Activated CD4-positive, alpha-beta T cell treated with anti-CD3 and anti-CD28 coated beads for 36 hours (primary cell): Measurements from ENCODE around the gene TCERG1L. TPM values are rescaled to one million over a fixed set of nuclear protein-coding genes. Genes with fewer than 3 reads are reported as not detected.

Experiments
- ATAC-seq: fragments of 200-7000 bp; cut with Tn5 transposase; one replicate; pipeline ENCODE4 v1.10.0; 2021; ENCODE audit warnings: mild to moderate bottlenecking, moderate library complexity
- CTCF ChIA-PET: fragments of 350-600 bp; sonication (Branson Sonifier 250); formaldehyde crosslinking; loops from one replicate; lab custom pipeline; 2021; ENCODE audit warnings: antibody characterized with exemption; lab: Charles Lee
- POLR2A ChIA-PET: fragments of 350-600 bp; sonication (Branson Sonifier 250); formaldehyde crosslinking; loops from one replicate; lab custom pipeline; 2021; ENCODE audit warnings: antibody characterized with exemption, inconsistent platforms; lab: Charles Lee
- DNase-seq: peaks from one replicate; pipeline ENCODE4 v3.0.0-alpha.2; 2020
- H3K27ac Mint-ChIP-seq: one replicate; pipeline ENCODE4 v1.8.0; 2021; ENCODE audit warnings: mixed read lengths
- H3K27me3 Mint-ChIP-seq: one replicate; pipeline ENCODE4 v1.8.0; 2021; ENCODE audit warnings: mixed read lengths
- H3K36me3 Mint-ChIP-seq: one replicate; pipeline ENCODE4 v1.8.0; 2021; ENCODE audit warnings: low read depth, mixed read lengths
- H3K4me1 Mint-ChIP-seq: one replicate; pipeline ENCODE4 v1.8.0; 2021; ENCODE audit warnings: mixed read lengths
- H3K4me3 Mint-ChIP-seq: one replicate; pipeline ENCODE4 v1.8.0; 2021; ENCODE audit warnings: mild to moderate bottlenecking, moderate library complexity, mixed read lengths
- H3K9me3 Mint-ChIP-seq: one replicate; pipeline ENCODE4 v1.8.0; 2021; ENCODE audit warnings: low read depth, mixed read lengths
- intact Hi-C, 2 experiments: fragments of 100-400 bp; cut with DNase I in 1 of 2; cut with micrococcal nuclease in 1 of 2; formaldehyde crosslinking; loops; one replicate each; pipeline versions ENCODE4 v1.14.2 to v1.15.1; 2022 to 2024; cut with DNase I, micrococcal nuclease
- total RNA-seq, 2 experiments: library from RNA; stranded (reverse); gene quantifications; one replicate each; pipeline ENCODE4 v1.2.3, GENCODE V29; 2021

TCERG1L gene
- total RNA-seq, 2 experiments from 2014 or later = 0.05 to 0.21 TPM

DNA sequence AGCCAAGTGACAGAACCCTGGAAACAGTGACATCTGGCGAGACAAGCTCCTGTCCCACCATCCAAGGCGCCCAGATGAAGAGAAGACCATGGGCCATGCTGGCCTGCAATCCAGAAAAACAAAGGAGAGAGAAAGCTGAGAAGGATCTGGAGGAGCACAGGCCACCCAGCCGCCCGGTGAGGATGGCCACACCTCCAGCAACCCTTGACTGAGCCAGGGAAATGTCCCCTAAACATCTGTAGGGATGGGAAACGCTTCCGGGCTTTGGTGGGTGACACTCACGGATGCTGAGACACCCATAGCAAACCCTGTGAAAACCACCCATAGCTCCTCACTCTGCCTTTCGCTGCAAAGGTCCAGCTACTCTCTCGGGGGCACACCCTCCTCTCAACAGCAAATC lies 32.0 kb downstream of the TCERG1L start:
- no peak overlapping the region for H3K4me3 Mint-ChIP-seq
- intact Hi-C loops = no loop called here
- POLR2A ChIA-PET = no interaction called here
- H3K27me3 Mint-ChIP-seq = no peaks in the 10 kb centered on the region
- DNase-seq (no peak), ATAC-seq (no peak)
- no peaks in the 10 kb centered on the region for H3K4me1 Mint-ChIP-seq
- CTCF ChIA-PET = no interaction called here
- no peaks in the 10 kb centered on the region for H3K36me3 Mint-ChIP-seq
- no peaks in the 10 kb centered on the region for H3K9me3 Mint-ChIP-seq
- no peak overlapping the region for H3K27ac Mint-ChIP-seq

- Mint-ChIP-seq H3K36me3 (no peaks in the 10 kb centered on the region), H3K27ac (no peak overlapping the region), H3K27me3 (no peaks in the 10 kb centered on the region), H3K4me1 (no peaks in the 10 kb centered on the region), H3K9me3 (no peaks in the 10 kb centered on the region), H3K4me3 (no peak overlapping the region)
- intact Hi-C loops = no loop called here
- DNase-seq (no peak), ATAC-seq (no peak)
- ChIA-PET POLR2A (no interaction called here), CTCF (no interaction called here)
These were observed 33.6 kb downstream of the TCERG1L start for GRCh38 chr10:131277969-131278368.

DNA sequence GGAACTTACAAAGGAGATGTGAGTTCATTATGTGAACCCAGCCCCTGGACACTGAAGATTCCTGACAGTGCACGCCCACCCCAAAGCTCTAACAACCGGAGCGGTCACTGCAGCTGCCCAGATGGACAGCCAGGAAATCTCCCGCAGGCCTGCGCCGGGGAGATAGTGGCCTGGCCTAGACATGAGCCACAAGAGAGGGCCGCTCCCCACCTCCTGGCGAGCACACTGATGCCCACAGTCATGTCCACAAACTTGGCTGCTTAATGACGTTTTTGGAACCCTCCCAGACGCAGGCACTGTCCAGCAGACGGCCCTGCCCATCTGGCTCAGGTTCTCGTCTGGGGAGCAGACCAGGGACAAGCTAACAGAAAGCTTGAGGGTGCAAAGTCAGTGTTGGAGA lies 34.2 kb downstream of the TCERG1L start:
- ATAC-seq (no peak), DNase-seq (no peak)
- intact Hi-C loops = no loop called here
- CTCF ChIA-PET = no interaction called here
- Mint-ChIP-seq H3K36me3 (no peaks in the 10 kb centered on the region), H3K4me1 (no peaks in the 10 kb centered on the region), H3K4me3 (no peak overlapping the region), H3K27ac (no peak overlapping the region), H3K27me3 (no peaks in the 10 kb centered on the region), H3K9me3 (no peaks in the 10 kb centered on the region)
- POLR2A ChIA-PET = no interaction called here

- no peak overlapping the region for H3K27ac Mint-ChIP-seq
- CTCF ChIA-PET = interaction anchor here (0.7 to 0.9 kb wide), 2 partner anchors 9 to 10 kb away, joined by 3 read pairs; no protein-coding TSS in a partner anchor
- H3K27me3 Mint-ChIP-seq = no peaks in the 10 kb centered on the region
- no peak overlapping the region for H3K4me3 Mint-ChIP-seq
- intact Hi-C loops = no loop called here
- H3K9me3 Mint-ChIP-seq = no peaks in the 10 kb centered on the region
- POLR2A ChIA-PET = no interaction called here
- DNase-seq (no peak), ATAC-seq (no peak)
- H3K36me3 Mint-ChIP-seq = no peaks in the 10 kb centered on the region
- H3K4me1 Mint-ChIP-seq = no peaks in the 10 kb centered on the region
These were observed 35.8 kb downstream of the TCERG1L start for GRCh38 chr10:131275691-131276090.

GRCh38 chr10:131274883-131275282 lies 36.6 kb downstream of the TCERG1L start:
- intact Hi-C loops = no loop called here
- H3K36me3 Mint-ChIP-seq = no peaks in the 10 kb centered on the region
- no peaks in the 10 kb centered on the region for H3K27me3 Mint-ChIP-seq
- H3K4me1 Mint-ChIP-seq = no peaks in the 10 kb centered on the region
- ATAC-seq (no peak), DNase-seq (no peak)
- ChIA-PET POLR2A (no interaction called here), CTCF (interaction anchor here (0.9 kb wide), 1 partner anchor 9 kb away, joined by 3 read pairs; no protein-coding TSS in a partner anchor)
- H3K9me3 Mint-ChIP-seq = no peaks in the 10 kb centered on the region
- H3K4me3 Mint-ChIP-seq = no peak overlapping the region
- H3K27ac Mint-ChIP-seq = no peak overlapping the region

GRCh38 chr10:131274133-131274880 lies 37.2 kb downstream of the TCERG1L start:
- no peak overlapping the region for H3K27ac Mint-ChIP-seq

GRCh38 chr10:131273476-131273875 lies 38.0 kb downstream of the TCERG1L start:
- CTCF ChIA-PET = no interaction called here
- ATAC-seq (no peak), DNase-seq (no peak)
- Mint-ChIP-seq H3K4me3 (no peak overlapping the region), H3K27me3 (no peaks in the 10 kb centered on the region), H3K27ac (no peak overlapping the region), H3K36me3 (no peaks in the 10 kb centered on the region), H3K4me1 (no peaks in the 10 kb centered on the region), H3K9me3 (no peaks in the 10 kb centered on the region)
- intact Hi-C loops = no loop called here
- POLR2A ChIA-PET = no interaction called here

More at GRCh38 chr10:131274133-131274880, 37.2 kb downstream of the TCERG1L start:
- H3K4me1 Mint-ChIP-seq = no peaks in the 10 kb centered on the region
- H3K27me3 Mint-ChIP-seq = no peaks in the 10 kb centered on the region
- H3K4me3 Mint-ChIP-seq = no peak overlapping the region
- no peaks in the 10 kb centered on the region for H3K36me3 Mint-ChIP-seq
- ATAC-seq (no peak), DNase-seq (no peak)
- ChIA-PET POLR2A (no interaction called here), CTCF (no interaction called here)
- intact Hi-C loops = no loop called here
- no peaks in the 10 kb centered on the region for H3K9me3 Mint-ChIP-seq

- POLR2A ChIA-PET = no interaction called here
These were observed 38.5 kb downstream of the TCERG1L start for GRCh38 chr10:131272897-131273451.

DNA sequence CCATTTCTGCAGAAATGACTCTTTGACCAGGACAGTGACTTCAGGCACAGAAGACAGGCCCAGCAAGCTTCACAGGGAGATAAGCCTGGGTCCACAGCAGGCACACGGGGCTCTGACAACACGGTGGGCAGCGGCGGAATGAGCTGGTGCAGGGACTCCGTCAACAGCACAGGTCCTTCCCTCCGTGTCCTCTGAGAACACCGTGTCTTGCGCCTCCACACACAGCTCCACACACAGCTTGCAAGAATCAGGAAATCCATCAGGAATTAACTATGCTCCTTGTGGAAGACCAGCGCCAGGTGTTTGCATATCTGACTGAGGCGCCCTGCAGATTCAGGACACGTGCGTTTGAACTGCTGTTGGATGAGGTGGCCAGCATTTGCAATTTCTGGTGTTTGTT lies 39.6 kb downstream of the TCERG1L start:
- CTCF ChIA-PET = no interaction called here
- POLR2A ChIA-PET = no interaction called here
- Mint-ChIP-seq H3K27ac (no peak overlapping the region), H3K27me3 (no peaks in the 10 kb centered on the region), H3K4me1 (no peaks in the 10 kb centered on the region), H3K36me3 (no peaks in the 10 kb centered on the region), H3K4me3 (no peak overlapping the region), H3K9me3 (no peaks in the 10 kb centered on the region)
- ATAC-seq = no peak
- intact Hi-C loops = no loop called here
- DNase-seq = no peak

More at GRCh38 chr10:131272897-131273451, 38.5 kb downstream of the TCERG1L start:
- H3K27me3 Mint-ChIP-seq = no peaks in the 10 kb centered on the region
- CTCF ChIA-PET = no interaction called here
- intact Hi-C loops = no loop called here
- DNase-seq = no peak
- H3K4me1 Mint-ChIP-seq = no peaks in the 10 kb centered on the region
- H3K36me3 Mint-ChIP-seq = no peaks in the 10 kb centered on the region
- H3K27ac Mint-ChIP-seq = no peak overlapping the region
- H3K4me3 Mint-ChIP-seq = no peak overlapping the region
- H3K9me3 Mint-ChIP-seq = no peaks in the 10 kb centered on the region
- ATAC-seq = no peak

DNA sequence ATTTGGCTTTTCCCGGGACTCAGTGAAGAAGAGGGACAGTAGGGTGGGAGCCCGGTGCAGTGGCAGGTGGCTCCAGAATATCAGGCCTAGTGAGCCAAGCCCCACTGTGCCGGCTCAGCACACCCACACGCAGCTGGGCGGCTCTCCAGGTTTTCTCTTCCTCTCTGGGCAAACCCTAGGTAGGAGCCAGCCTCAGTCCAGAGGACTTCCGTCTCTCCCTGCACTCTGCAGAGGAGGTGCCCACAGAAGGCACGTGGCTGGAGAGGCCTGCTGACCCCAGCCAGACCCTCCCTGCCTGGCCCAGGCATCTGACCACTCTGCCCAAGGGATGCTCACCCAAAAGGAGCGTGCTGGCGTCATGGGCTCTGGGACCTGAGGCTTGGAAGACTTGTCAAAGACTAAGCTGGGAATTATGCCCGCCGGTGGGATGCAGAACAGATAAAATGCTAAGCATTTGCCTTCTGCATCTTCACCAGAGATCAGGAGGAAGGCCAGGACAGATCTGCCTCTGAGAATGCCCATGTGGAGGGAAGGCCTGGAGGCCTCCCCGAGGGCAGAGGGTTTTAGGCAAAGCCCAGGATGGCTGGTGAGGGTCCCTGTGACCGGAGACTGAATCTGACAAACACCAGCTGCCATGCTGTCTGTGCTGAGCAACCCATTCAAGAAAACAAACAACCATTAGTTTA lies 40.2 kb downstream of the TCERG1L start:
- no peaks in the 10 kb centered on the region for H3K9me3 Mint-ChIP-seq

GRCh38 chr10:131270461-131271190 lies 40.9 kb downstream of the TCERG1L start:
- H3K36me3 Mint-ChIP-seq = no peaks in the 10 kb centered on the region
- no peaks in the 10 kb centered on the region for H3K9me3 Mint-ChIP-seq
- intact Hi-C loops = no loop called here
- no peaks in the 10 kb centered on the region for H3K4me1 Mint-ChIP-seq
- ChIA-PET CTCF (no interaction called here), POLR2A (interaction anchor here (0.6 to 0.7 kb wide), 2 partner anchors 22 to 49 kb away, joined by 3 to 6 read pairs; no protein-coding TSS in a partner anchor)
- H3K27me3 Mint-ChIP-seq = no peaks in the 10 kb centered on the region
- DNase-seq (no peak), ATAC-seq (no peak)
- H3K27ac Mint-ChIP-seq = no peak overlapping the region
- no peak overlapping the region for H3K4me3 Mint-ChIP-seq

More for the DNA sequence above, 40.2 kb downstream of the TCERG1L start:
- Mint-ChIP-seq H3K36me3 (no peaks in the 10 kb centered on the region), H3K4me3 (no peak overlapping the region), H3K4me1 (no peaks in the 10 kb centered on the region), H3K27me3 (no peaks in the 10 kb centered on the region), H3K27ac (no peak overlapping the region)
- DNase-seq = no peak
- ChIA-PET CTCF (no interaction called here), POLR2A (interaction anchor here (0.6 kb wide), 1 partner anchor 21 kb away, joined by 6 read pairs; no protein-coding TSS in a partner anchor)
- intact Hi-C loops = no loop called here
- no peak for ATAC-seq
